Left lung (tissue), 10 donors: ENCODE results near the gene PWWP2A. TPM values are rescaled to one million over a fixed set of nuclear protein-coding genes. Genes with fewer than 3 reads are reported as not detected.

Experiments used
- ATAC-seq: fragments of 200-7000 bp; cut with Tn5 transposase; one replicate; pipeline ENCODE4 v1.9.1; 2020; ENCODE audit warnings: moderate library complexity
- DNase-seq, 4 donors: peaks; one replicate each; pipeline ENCODE4 v3.0.0-alpha.2; 2013 to 2020
- H3K27ac ChIP-seq, 2 donors: fragments of 200-600 bp; sonication (generic) in 1 of 2; one replicate each; pipeline versions ENCODE4 v1.5.0 to v1.8.0; 2020 to 2021
- H3K27me3 ChIP-seq, 2 donors: fragments of 200-600 bp; sonication (generic) in 1 of 2; one replicate each; pipeline versions ENCODE4 v1.5.0 to v1.8.0; 2020 to 2021
- H3K36me3 ChIP-seq, 2 donors: fragments of 200-600 bp; sonication (generic) in 1 of 2; one replicate each; pipeline versions ENCODE4 v1.5.0 to v1.8.0; 2020 to 2021
- H3K4me1 ChIP-seq, 2 donors: fragments of 200-600 bp; one replicate each; pipeline ENCODE4 v1.8.0; 2021
- H3K4me3 ChIP-seq, 2 donors: fragments of 200-600 bp; sonication (generic) in 1 of 2; one replicate each; pipeline versions ENCODE4 v1.5.0 to v1.8.0; 2020 to 2021; ENCODE audit warnings: mild to moderate bottlenecking in 1 of 2
- H3K9me3 ChIP-seq, 2 donors: fragments of 200-600 bp; sonication (generic) in 1 of 2; one replicate each; pipeline versions ENCODE4 v1.5.0 to v1.8.0; 2020 to 2021
- CTCF ChIP-seq, 2 donors: fragments of 200-600 bp; sonication (generic) in 1 of 2; IDR thresholded peaks; one replicate each; pipeline versions ENCODE4 v1.5.0 to v1.8.0; 2021; ENCODE audit warnings: antibody characterized with exemption in 2 of 2
- intact Hi-C, 2 donors: fragments of 100-400 bp; cut with DNase I; formaldehyde crosslinking; loops; one replicate each; pipeline versions ENCODE4 v1.11.2 to v1.14.2; 2022
- polyA plus RNA-seq, 6 donors: library from polyadenylated mRNA; unstranded; fragments of 120-200 nt; gene quantifications; one replicate each; pipeline ENCODE4 v1.2.1, GENCODE V29; 2013; ENCODE audit not compliant: insufficient read length in 6 of 6
- total RNA-seq, 2 donors: library from RNA; stranded (reverse); fragmentation: NEBNext Ultra II Directional; extraction: Animal tissue kit (Norgen Biotek cat#: 25700); gene quantifications; one replicate each; pipeline ENCODE4 v1.2.1, GENCODE V29; 2021
- donor health status: DM: no; HTN: yes; CAD: no.
- donor health status: DM: no; HTN: no; CAD: no.

PWWP2A gene
- total and polyA plus RNA-seq, 8 donors = 24.6 to 37.2 (median 34.7) TPM

- H3K36me3 ChIP-seq = peaks cover 0 to 51% of the 10 kb centered on the region in 2 donors
- no peaks in the 10 kb centered on the region for H3K9me3 ChIP-seq
- H3K27ac ChIP-seq = no peak overlapping the region
- H3K4me1 ChIP-seq = peaks cover 6 to 22% of the 10 kb centered on the region in 2 donors
- DNase-seq = no peak
- H3K4me3 ChIP-seq = no peak overlapping the region
- no peak for TF ChIP-seq CTCF (IDR thresholded peaks at IDR 0.05)
- no peak for ATAC-seq
- H3K27me3 ChIP-seq = no peaks in the 10 kb centered on the region
- intact Hi-C loops = no loop called here
These were observed 2.3 kb downstream of the PWWP2A start for GRCh38 chr5:160116991-160117390.

- Histone ChIP-seq H3K4me3 (no peak overlapping the region), H3K27me3 (no peaks in the 10 kb centered on the region), H3K27ac (no peak overlapping the region), H3K9me3 (no peaks in the 10 kb centered on the region), H3K36me3 (peaks cover 0 to 45% of the 10 kb centered on the region in 2 donors), H3K4me1 (peaks cover 0 to 27% of the 10 kb centered on the region in 2 donors)
- DNase-seq (no peak), ATAC-seq (no peak)
- intact Hi-C loops = no loop called here
- no peak for TF ChIP-seq CTCF (IDR thresholded peaks at IDR 0.05)
These were observed 11.1 kb downstream of the PWWP2A start for GRCh38 chr5:160108124-160108523.

GRCh38 chr5:160105686-160106360 is 13.4 kb downstream of the PWWP2A start:
- Histone ChIP-seq H3K4me1 (peaks cover 0 to 43% of the 10 kb centered on the region in 2 donors), H3K36me3 (peaks cover 0 to 31% of the 10 kb centered on the region in 2 donors), H3K9me3 (no peaks in the 10 kb centered on the region), H3K27me3 (no peaks in the 10 kb centered on the region), H3K27ac (peak overlapping the region; percentile 9 to 30), H3K4me3 (no peak overlapping the region)
- no peak for TF ChIP-seq CTCF (IDR thresholded peaks at IDR 0.05)
- intact Hi-C loops = no loop called here
- peak in 2 of 4 donors; percentile 24 to 33 for DNase-seq
- ATAC-seq = peak; percentile 87

- no peaks in the 10 kb centered on the region for H3K27me3 ChIP-seq
- no peaks in the 10 kb centered on the region for H3K9me3 ChIP-seq
- no peak overlapping the region for H3K4me3 ChIP-seq
- no peak overlapping the region for H3K27ac ChIP-seq
- H3K36me3 ChIP-seq = peaks cover 0 to 23% of the 10 kb centered on the region in 2 donors
- DNase-seq (peak in 2 of 4 donors; percentile 53 to 55), ATAC-seq (peak; percentile 13)
- no peak for TF ChIP-seq CTCF (IDR thresholded peaks at IDR 0.05)
- H3K4me1 ChIP-seq = peaks cover 6 to 30% of the 10 kb centered on the region in 2 donors
- intact Hi-C loops = no loop called here
These were observed 21.3 kb downstream of the PWWP2A start for GRCh38 chr5:160097991-160098390.

- Histone ChIP-seq H3K9me3 (no peaks in the 10 kb centered on the region), H3K4me1 (peaks cover 6 to 15% of the 10 kb centered on the region in 2 donors), H3K4me3 (no peak overlapping the region), H3K27me3 (no peaks in the 10 kb centered on the region), H3K27ac (peak overlapping the region in 1 of 2 donors; percentile 3), H3K36me3 (peaks cover 0 to 34% of the 10 kb centered on the region in 2 donors)
- TF ChIP-seq CTCF (IDR thresholded peaks at IDR 0.05) = no peak
- ATAC-seq = peak; percentile 70
- no peak for DNase-seq
- intact Hi-C loops = no loop called here
These were observed 23.1 kb downstream of the PWWP2A start for GRCh38 chr5:160096178-160096577.
